Measurements from ENCODE around the gene OSCAR. TPM values are rescaled to one million over a fixed set of nuclear protein-coding genes. Genes with fewer than 3 reads are reported as not detected.
A peak's percentile ranks its signal among the peaks of the same experiment; 100 is the strongest.

Gene OSCAR
- total and polyA plus RNA-seq, 2 of the 13 experiments (the other 11 are each of a cell fraction or from before 2014, with no cell fraction given): 1.9 TPM; not detected in 1

GRCh38 chr19:54136864-54137698, 36.5 kb upstream of the OSCAR start (continued):
- TF ChIP-seq TRAFD1 (CRISPR knock-in tag; IDR thresholded peaks at IDR 0.05; ENCODE audit: borderline replicate concordance) (no peak), SRSF9 (IDR thresholded peaks at IDR 0.05; ENCODE audit: borderline replicate concordance, insufficient read depth, low read depth, low read length, poor library complexity, severe bottlenecking) (no peak), SIN3A (IDR thresholded peaks at IDR 0.05; ENCODE audit: borderline replicate concordance, low read depth, low read length) (peak; percentile 83; the same call in 1 of the 2 replicates), SKI (IDR thresholded peaks at IDR 0.05; ENCODE audit: partially characterized antibody) (no peak), FLYWCH1 (CRISPR knock-in tag; IDR thresholded peaks at IDR 0.05) (no peak), ZNF503 (CRISPR knock-in tag; IDR thresholded peaks at IDR 0.05) (no peak), ZNF670 (CRISPR knock-in tag; IDR thresholded peaks at IDR 0.05; ENCODE audit: borderline replicate concordance) (no peak), FOXP4 (CRISPR knock-in tag; IDR thresholded peaks at IDR 0.05) (no peak), ZNF878 (CRISPR knock-in tag; IDR thresholded peaks at IDR 0.05) (no peak; the same call in 1 of the 2 replicates), ZNF121 (CRISPR knock-in tag; IDR thresholded peaks at IDR 0.05) (no peak), NCOA2 (CRISPR knock-in tag; IDR thresholded peaks at IDR 0.05) (0 out of 2 replicates have a peak, but pooled peaks have one; percentile 25), IRF2 (CRISPR knock-in tag; IDR thresholded peaks at IDR 0.05) (no peak; the same call in 1 of the 2 replicates), CEBPG (CRISPR knock-in tag; IDR thresholded peaks at IDR 0.05) (no peak), SRSF1 (optimal IDR thresholded peaks at IDR 0.05; ENCODE audit: low read depth, low read length) (no peak), GLMP (CRISPR knock-in tag; IDR thresholded peaks at IDR 0.05; ENCODE audit: borderline replicate concordance) (no peak), PRPF4 (IDR thresholded peaks at IDR 0.05; ENCODE audit: low read depth, low read length, poor library complexity, severe bottlenecking) (no peak), PHF8 (CRISPR knock-in tag; IDR thresholded peaks at IDR 0.05) (peak; percentile 58), ZNF207 (IDR thresholded peaks at IDR 0.05; ENCODE audit: borderline replicate concordance) (no peak), MIXL1 (CRISPR knock-in tag; IDR thresholded peaks at IDR 0.05) (no peak; the same call in 1 of the 2 replicates), NCOA5 (CRISPR knock-in tag; IDR thresholded peaks at IDR 0.05) (no peak), ZBTB14 (CRISPR knock-in tag; IDR thresholded peaks at IDR 0.05) (no peak), NCOA1 (CRISPR knock-in tag; IDR thresholded peaks at IDR 0.05) (no peak), GTF2F1 (IDR thresholded peaks at IDR 0.05; ENCODE audit: low read length) (no peak)
